Esophagus muscularis mucosa (tissue), 4 donors: Measurements from ENCODE around the gene PHYHD1. TPM values are rescaled to one million over a fixed set of nuclear protein-coding genes. Genes with fewer than 3 reads are reported as not detected.
A peak's percentile ranks its signal among the peaks of the same experiment; 100 is the strongest.
"Not testable (repeated sequence)": the region's sequence is repeated elsewhere in the genome, so short reads cannot be mapped to it uniquely, and the experiment has no call there.

Source experiments
- DNase-seq: peaks from one replicate; pipeline ENCODE4 v3.0.0-alpha.2; 2017; ENCODE audit errors: extremely low spot score
- H3K27ac ChIP-seq, 4 donors: fragments of 200-600 bp; sonication (generic); replicated peaks in 1 of 4; 1 replicate in 3 of 4; 2 replicates in 1 of 4; pipeline ENCODE4 v1.5.1; 2016 to 2019; ENCODE audit warnings: mild to moderate bottlenecking in 1 of 4
- H3K27me3 ChIP-seq, 4 donors: fragments of 200-600 bp; sonication (generic); one replicate each; pipeline versions ENCODE4 v1.5.1 to v1.6.0; 2016 to 2019
- H3K36me3 ChIP-seq, 4 donors: fragments of 200-600 bp; sonication (generic); one replicate each; pipeline ENCODE4 v1.5.1; 2016 to 2019
- H3K4me1 ChIP-seq, 4 donors: fragments of 200-600 bp; sonication (generic); one replicate each; pipeline ENCODE4 v1.5.1; 2016 to 2019
- H3K4me3 ChIP-seq, 4 donors: fragments of 200-600 bp; sonication (generic); 1 replicate in 2 of 4; 2 replicates in 2 of 4; pipeline ENCODE4 v1.5.1; 2016 to 2019; ENCODE audit warnings: mild to moderate bottlenecking in 4 of 4, moderate library complexity in 1 of 4
- H3K9me3 ChIP-seq, 4 donors: fragments of 200-600 bp; sonication (generic); 1 replicate in 3 of 4; 2 replicates in 1 of 4; pipeline ENCODE4 v1.5.1; 2016 to 2019
- CTCF ChIP-seq, 3 experiments: fragments of 200-600 bp in 2 of 3; fragments of 450-650 bp in 1 of 3; sonication (generic) in 2 of 3; IDR thresholded peaks; one replicate each; pipeline ENCODE4 v1.5.1; 2017 to 2019; ENCODE audit warnings: antibody characterized with exemption in 3 of 3, mild to moderate bottlenecking in 2 of 3, moderate library complexity in 1 of 3
- EP300 ChIP-seq: sonication (generic); formaldehyde crosslinking; IDR thresholded peaks from one replicate; pipeline ENCODE4 v1.6.1; 2017; ENCODE audit warnings: antibody characterized with exemption
- POLR2A ChIP-seq: fragments of 450-650 bp; IDR thresholded peaks from one replicate; pipeline ENCODE4 v1.6.1; 2017; ENCODE audit warnings: antibody characterized with exemption, moderate library complexity, mild to moderate bottlenecking, low read depth
- POLR2AphosphoS5 ChIP-seq, 2 donors: sonication (generic); formaldehyde crosslinking; IDR thresholded peaks; one replicate each; pipeline ENCODE4 v1.6.1; 2017; ENCODE audit warnings: antibody characterized with exemption in 2 of 2
- WGBS: methylation state at CpG from one replicate; pipeline ENCODE4 v1.1.5; 2018; 5-methylcytosine and 5-hydroxymethylcytosine counted together
- intact Hi-C: fragments of 100-400 bp; cut with DNase I; formaldehyde crosslinking; loops from one replicate; pipeline ENCODE4 v1.15.1; 2023
- total RNA-seq, 4 donors: library from RNA; depleted of rRNA; stranded (reverse); fragments of >200 nt; gene quantifications; one replicate each; pipeline versions ENCODE4 v1.1.0 to v1.2.1, GENCODE V29; 2016

Gene PHYHD1
- total RNA-seq, 4 donors from 2014 or later, result 10.4 to 22.3 (median 12.0) TPM

- peak; percentile 99 for DNase-seq
- H3K4me1 ChIP-seq, result peaks cover 28 to 37% (median 31%) of the 10 kb centered on the region in 4 donors
- under 1% methylated on average over 56 of the region's 86 CpGs for whole genome bisulfite sequencing
- no peaks in the 10 kb centered on the region for H3K9me3 ChIP-seq
- peak; percentile 74 for TF ChIP-seq POLR2A
- no peak for TF ChIP-seq EP300
- TF ChIP-seq POLR2AphosphoS5 (IDR thresholded peaks at IDR 0.05), result peak; percentile 97 to 98
- H3K36me3 ChIP-seq, result peaks cover 0 to 49% (median 34%) of the 10 kb centered on the region in 4 donors
- intact Hi-C loops, result no loop called here
- no peaks in the 10 kb centered on the region for H3K27me3 ChIP-seq
- peak within 1 kb of the TSS; percentile 92 to 99 (median 97) for H3K27ac ChIP-seq
- H3K4me3 ChIP-seq, result peak within 1 kb of the TSS; percentile 86 to 98 (median 92)
Measured at GRCh38 chr9:128947527-128948301, 26.9 kb downstream of the PHYHD1 start, which contains the start of the genes DOLK and NUP188. Gene DOLK, minus strand, starts transcription at chr9:128947603. Its CDS starts 300 bp downstream, at chr9:128947303. Gene NUP188, plus strand, starts transcription at chr9:128947699. Its CDS starts 21 bp downstream, at chr9:128947720.

GRCh38 chr9:128961403-128961802, 40.6 kb downstream of the PHYHD1 start:
- H3K36me3 ChIP-seq, result peaks cover 42 to 94% (median 77%) of the 10 kb centered on the region in 4 donors
- H3K9me3 ChIP-seq, H3K4me1 ChIP-seq, H3K27me3 ChIP-seq, intact Hi-C loops, DNase-seq, H3K4me3 ChIP-seq, H3K27ac ChIP-seq: not testable (repeated sequence)
- 95% methylated on average over 9 of the region's 9 CpGs for WGBS

- Histone ChIP-seq H3K4me3 (no peak overlapping the region), H3K4me1 (no peaks in the 10 kb centered on the region), H3K9me3 (no peaks in the 10 kb centered on the region), H3K27ac (no peak overlapping the region), H3K27me3 (no peaks in the 10 kb centered on the region), H3K36me3 (peaks cover 26 to 93% (median 75%) of the 10 kb centered on the region in 4 donors)
- no peak for DNase-seq
- intact Hi-C loops, result no loop called here
- WGBS, result 93% methylated on average over 5 of the region's 5 CpGs
- TF ChIP-seq POLR2A (no peak), EP300 (no peak), CTCF (IDR thresholded peaks at IDR 0.05) (no peak), POLR2AphosphoS5 (IDR thresholded peaks at IDR 0.05) (no peak)
Measured at GRCh38 chr9:128969491-128969890, 48.7 kb downstream of the PHYHD1 start.

- TF ChIP-seq POLR2AphosphoS5 (IDR thresholded peaks at IDR 0.05) (no peak), CTCF (IDR thresholded peaks at IDR 0.05) (no peak), EP300 (no peak), POLR2A (no peak)
- WGBS, result 79% methylated on average over 4 of the region's 4 CpGs
- intact Hi-C loops, result no loop called here
- H3K36me3 ChIP-seq, result peaks cover 48 to 100% (median 95%) of the 10 kb centered on the region in 4 donors
- H3K4me1 ChIP-seq, result no peaks in the 10 kb centered on the region
- H3K27ac ChIP-seq, result no peak overlapping the region
- no peaks in the 10 kb centered on the region for H3K9me3 ChIP-seq
- no peaks in the 10 kb centered on the region for H3K27me3 ChIP-seq
- DNase-seq, result no peak
- no peak overlapping the region for H3K4me3 ChIP-seq
Measured at GRCh38 chr9:128972956-128973355, 52.2 kb downstream of the PHYHD1 start.

- H3K36me3 ChIP-seq, result peaks cover 77 to 100% (median 93%) of the 10 kb centered on the region in 4 donors
- DNase-seq, result no peak
- H3K4me1 ChIP-seq, result no peaks in the 10 kb centered on the region
- intact Hi-C loops, result no loop called here
- 90% methylated on average over 3 of the region's 3 CpGs for WGBS
- no peak overlapping the region for H3K4me3 ChIP-seq
- no peaks in the 10 kb centered on the region for H3K9me3 ChIP-seq
- H3K27ac ChIP-seq, result no peak overlapping the region
- H3K27me3 ChIP-seq, result no peaks in the 10 kb centered on the region
- TF ChIP-seq POLR2A (no peak), CTCF (IDR thresholded peaks at IDR 0.05) (no peak), POLR2AphosphoS5 (IDR thresholded peaks at IDR 0.05) (no peak), EP300 (no peak)
Measured at GRCh38 chr9:128979111-128979510, 58.3 kb downstream of the PHYHD1 start.
